ENCODE results near the gene USP40. TPM values are rescaled to one million over a fixed set of nuclear protein-coding genes. Genes with fewer than 3 reads are reported as not detected.

Gene USP40
- 16.9 TPM for polyA plus RNA-seq (2013, experiment 1 of 4)
- polyA plus RNA-seq (2013, experiment 2 of 4) = 19.7 TPM
- 13.2 TPM for polyA plus RNA-seq (2013, experiment 3 of 4)
- 17.8 TPM for polyA plus RNA-seq (2013, experiment 4 of 4)

GRCh38 chr2:233566141-233566956 is at the start of gene USP40:
Gene USP40 (minus strand): TSS chr2:233566782. CDS start chr2:233565554, 1,228 bp downstream.
- peak within 1 kb of the TSS; percentile 92 for H3K27ac ChIP-seq (ENCODE audit: insufficient read depth, low read depth, low read length, poor library complexity, severe bottlenecking)
- 1% methylated on average over 46 to 51 of the region's 51 CpGs for WGBS, 2 experiments
- H3K4me1 ChIP-seq (ENCODE audit: control insufficient read depth, insufficient read depth, low read length) = peaks cover 5% of the 10 kb centered on the region
- no peaks in the 10 kb centered on the region for H3K9me3 ChIP-seq (ENCODE audit: control insufficient read depth, low read length)
- no peaks in the 10 kb centered on the region for H3K36me3 ChIP-seq (ENCODE audit: control insufficient read depth, insufficient read depth, low read length)
- peak within 1 kb of the TSS; percentile 68 for H3K4me3 ChIP-seq (ENCODE audit: insufficient read depth, low read depth, low read length)
- no peaks in the 10 kb centered on the region for H3K27me3 ChIP-seq (ENCODE audit: control insufficient read depth, insufficient read depth, low read length, poor library complexity, severe bottlenecking)

GRCh38 chr2:233611284-233611683 is 44.7 kb upstream of the USP40 start:
- 88 to 91% methylated on average over 4 of the region's 4 CpGs for WGBS, 2 experiments
- no peaks in the 10 kb centered on the region for H3K36me3 ChIP-seq (ENCODE audit: control insufficient read depth, insufficient read depth, low read length)
- no peaks in the 10 kb centered on the region for H3K27me3 ChIP-seq (ENCODE audit: control insufficient read depth, insufficient read depth, low read length, poor library complexity, severe bottlenecking)
- no peaks in the 10 kb centered on the region for H3K4me1 ChIP-seq (ENCODE audit: control insufficient read depth, insufficient read depth, low read length)
- H3K27ac ChIP-seq (ENCODE audit: insufficient read depth, low read depth, low read length, poor library complexity, severe bottlenecking) = no peak overlapping the region
- H3K4me3 ChIP-seq (ENCODE audit: insufficient read depth, low read depth, low read length) = no peak overlapping the region
- no peaks in the 10 kb centered on the region for H3K9me3 ChIP-seq (ENCODE audit: control insufficient read depth, low read length)

GRCh38 chr2:233605680-233606079 is 39.1 kb upstream of the USP40 start:
- Histone ChIP-seq H3K27me3 (ENCODE audit: control insufficient read depth, insufficient read depth, low read length, poor library complexity, severe bottlenecking) (no peaks in the 10 kb centered on the region), H3K9me3 (ENCODE audit: control insufficient read depth, low read length) (no peaks in the 10 kb centered on the region), H3K36me3 (ENCODE audit: control insufficient read depth, insufficient read depth, low read length) (no peaks in the 10 kb centered on the region), H3K27ac (ENCODE audit: insufficient read depth, low read depth, low read length, poor library complexity, severe bottlenecking) (no peak overlapping the region), H3K4me3 (ENCODE audit: insufficient read depth, low read depth, low read length) (no peak overlapping the region), H3K4me1 (ENCODE audit: control insufficient read depth, insufficient read depth, low read length) (no peaks in the 10 kb centered on the region)
- WGBS, 2 experiments = 82 to 88% methylated on average over 1 of the region's 1 CpG

GRCh38 chr2:233604826-233605225 is 38.2 kb upstream of the USP40 start:
- no peaks in the 10 kb centered on the region for H3K9me3 ChIP-seq (ENCODE audit: control insufficient read depth, low read length)
- H3K27ac ChIP-seq (ENCODE audit: insufficient read depth, low read depth, low read length, poor library complexity, severe bottlenecking) = no peak overlapping the region
- no peak overlapping the region for H3K4me3 ChIP-seq (ENCODE audit: insufficient read depth, low read depth, low read length)
- H3K36me3 ChIP-seq (ENCODE audit: control insufficient read depth, insufficient read depth, low read length) = no peaks in the 10 kb centered on the region
- 89 to 92% methylated on average over 3 of the region's 3 CpGs for WGBS, 2 experiments
- no peaks in the 10 kb centered on the region for H3K4me1 ChIP-seq (ENCODE audit: control insufficient read depth, insufficient read depth, low read length)
- no peaks in the 10 kb centered on the region for H3K27me3 ChIP-seq (ENCODE audit: control insufficient read depth, insufficient read depth, low read length, poor library complexity, severe bottlenecking)

DNA sequence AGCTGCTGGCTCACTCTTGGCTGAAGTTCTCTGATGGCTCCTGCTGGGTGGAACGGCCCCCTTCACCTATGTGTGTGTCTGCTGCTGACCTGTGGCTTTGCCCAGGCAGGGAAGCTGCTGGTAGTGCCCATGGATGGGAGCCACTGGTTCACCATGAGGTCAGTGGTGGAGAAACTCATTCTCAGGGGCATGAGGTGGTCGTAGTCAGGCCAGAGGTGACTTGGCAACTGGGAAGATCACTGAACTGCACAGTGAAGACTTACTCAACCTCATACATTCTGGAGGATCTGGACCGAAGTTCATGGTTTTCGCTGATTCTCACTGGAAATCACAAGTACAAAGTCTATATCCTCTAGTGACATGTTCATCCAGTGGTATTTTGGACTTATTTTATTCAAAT is 36.9 kb upstream of the USP40 start:
- H3K4me3 ChIP-seq (ENCODE audit: insufficient read depth, low read depth, low read length) = no peak overlapping the region
- H3K27me3 ChIP-seq (ENCODE audit: control insufficient read depth, insufficient read depth, low read length, poor library complexity, severe bottlenecking) = no peaks in the 10 kb centered on the region
- H3K4me1 ChIP-seq (ENCODE audit: control insufficient read depth, insufficient read depth, low read length) = no peaks in the 10 kb centered on the region
- H3K36me3 ChIP-seq (ENCODE audit: control insufficient read depth, insufficient read depth, low read length) = no peaks in the 10 kb centered on the region
- no peaks in the 10 kb centered on the region for H3K9me3 ChIP-seq (ENCODE audit: control insufficient read depth, low read length)
- 93 to 95% methylated on average over 4 of the region's 4 CpGs for WGBS, 2 experiments
- H3K27ac ChIP-seq (ENCODE audit: insufficient read depth, low read depth, low read length, poor library complexity, severe bottlenecking) = no peak overlapping the region

- Histone ChIP-seq H3K36me3 (ENCODE audit: control insufficient read depth, insufficient read depth, low read length) (no peaks in the 10 kb centered on the region), H3K9me3 (ENCODE audit: control insufficient read depth, low read length) (no peaks in the 10 kb centered on the region), H3K27ac (ENCODE audit: insufficient read depth, low read depth, low read length, poor library complexity, severe bottlenecking) (no peak overlapping the region), H3K27me3 (ENCODE audit: control insufficient read depth, insufficient read depth, low read length, poor library complexity, severe bottlenecking) (no peaks in the 10 kb centered on the region), H3K4me1 (ENCODE audit: control insufficient read depth, insufficient read depth, low read length) (no peaks in the 10 kb centered on the region), H3K4me3 (ENCODE audit: insufficient read depth, low read depth, low read length) (no peak overlapping the region)
- WGBS, 2 experiments = 91 to 97% methylated on average over 1 of the region's 1 CpG
Observed at GRCh38 chr2:233602076-233602475, 35.5 kb upstream of the USP40 start.

GRCh38 chr2:233600386-233600785 is 33.8 kb upstream of the USP40 start:
- H3K27ac ChIP-seq (ENCODE audit: insufficient read depth, low read depth, low read length, poor library complexity, severe bottlenecking) = no peak overlapping the region
- H3K9me3 ChIP-seq (ENCODE audit: control insufficient read depth, low read length) = no peaks in the 10 kb centered on the region
- H3K4me3 ChIP-seq (ENCODE audit: insufficient read depth, low read depth, low read length) = no peak overlapping the region
- no peaks in the 10 kb centered on the region for H3K27me3 ChIP-seq (ENCODE audit: control insufficient read depth, insufficient read depth, low read length, poor library complexity, severe bottlenecking)
- WGBS, 2 experiments = 91 to 99% methylated on average over 2 of the region's 2 CpGs
- H3K4me1 ChIP-seq (ENCODE audit: control insufficient read depth, insufficient read depth, low read length) = no peaks in the 10 kb centered on the region
- H3K36me3 ChIP-seq (ENCODE audit: control insufficient read depth, insufficient read depth, low read length) = no peaks in the 10 kb centered on the region

DNA sequence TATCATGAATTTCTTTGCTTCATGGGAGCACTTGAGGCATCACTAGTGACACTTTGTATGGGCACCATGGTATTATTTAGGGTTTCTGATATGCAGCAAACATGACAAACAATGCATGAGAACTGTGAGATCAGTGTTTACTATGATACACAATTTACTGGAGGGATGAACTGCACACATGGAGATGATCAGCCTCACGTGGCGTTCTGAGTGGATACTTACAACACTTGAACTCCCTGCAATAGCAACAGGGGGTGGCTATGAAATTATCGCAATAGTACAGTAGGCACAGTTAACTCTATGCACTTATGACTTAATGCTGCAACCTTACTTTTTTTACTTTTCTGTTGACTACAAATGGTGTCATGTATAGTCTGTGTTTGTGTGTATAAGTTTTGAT is 32.4 kb upstream of the USP40 start:
- Histone ChIP-seq H3K36me3 (ENCODE audit: control insufficient read depth, insufficient read depth, low read length) (no peaks in the 10 kb centered on the region), H3K27ac (ENCODE audit: insufficient read depth, low read depth, low read length, poor library complexity, severe bottlenecking) (no peak overlapping the region), H3K4me1 (ENCODE audit: control insufficient read depth, insufficient read depth, low read length) (no peaks in the 10 kb centered on the region), H3K9me3 (ENCODE audit: control insufficient read depth, low read length) (no peaks in the 10 kb centered on the region), H3K27me3 (ENCODE audit: control insufficient read depth, insufficient read depth, low read length, poor library complexity, severe bottlenecking) (no peaks in the 10 kb centered on the region), H3K4me3 (ENCODE audit: insufficient read depth, low read depth, low read length) (no peak overlapping the region)
- 88 to 92% methylated on average over 3 of the region's 3 CpGs for WGBS, 2 experiments

GRCh38 chr2:233597522-233597921 is 30.9 kb upstream of the USP40 start:
- no peaks in the 10 kb centered on the region for H3K9me3 ChIP-seq (ENCODE audit: control insufficient read depth, low read length)
- no peaks in the 10 kb centered on the region for H3K4me1 ChIP-seq (ENCODE audit: control insufficient read depth, insufficient read depth, low read length)
- H3K4me3 ChIP-seq (ENCODE audit: insufficient read depth, low read depth, low read length) = no peak overlapping the region
- WGBS, 2 experiments = 100% methylated on average over 1 of the region's 1 CpG
- H3K27me3 ChIP-seq (ENCODE audit: control insufficient read depth, insufficient read depth, low read length, poor library complexity, severe bottlenecking) = no peaks in the 10 kb centered on the region
- H3K27ac ChIP-seq (ENCODE audit: insufficient read depth, low read depth, low read length, poor library complexity, severe bottlenecking) = no peak overlapping the region
- no peaks in the 10 kb centered on the region for H3K36me3 ChIP-seq (ENCODE audit: control insufficient read depth, insufficient read depth, low read length)

DNA sequence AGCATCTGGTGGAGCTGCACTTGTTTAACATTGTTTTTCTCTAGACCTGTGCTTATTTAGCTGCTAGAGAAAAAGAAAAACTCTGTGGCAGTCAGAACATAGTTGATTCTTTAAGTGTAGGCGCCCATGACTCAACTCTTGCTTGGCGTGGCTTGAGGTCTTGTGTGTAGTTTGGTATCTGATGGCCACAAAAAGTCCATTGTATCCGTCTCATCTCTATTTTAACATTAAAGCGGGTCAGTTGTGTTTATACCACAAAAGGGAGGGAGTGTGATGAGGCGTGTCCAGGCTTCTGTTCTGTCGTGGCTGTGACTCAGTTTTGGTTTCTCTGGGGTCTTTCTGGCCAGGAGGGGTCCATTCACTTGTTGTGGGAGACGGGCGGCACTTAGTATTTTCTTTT is 26.6 kb upstream of the USP40 start:
- Histone ChIP-seq H3K36me3 (ENCODE audit: control insufficient read depth, insufficient read depth, low read length) (no peaks in the 10 kb centered on the region), H3K9me3 (ENCODE audit: control insufficient read depth, low read length) (no peaks in the 10 kb centered on the region), H3K27ac (ENCODE audit: insufficient read depth, low read depth, low read length, poor library complexity, severe bottlenecking) (no peak overlapping the region), H3K4me1 (ENCODE audit: control insufficient read depth, insufficient read depth, low read length) (no peaks in the 10 kb centered on the region), H3K27me3 (ENCODE audit: control insufficient read depth, insufficient read depth, low read length, poor library complexity, severe bottlenecking) (no peaks in the 10 kb centered on the region), H3K4me3 (ENCODE audit: insufficient read depth, low read depth, low read length) (no peak overlapping the region)
- WGBS, 2 experiments = 84 to 87% methylated on average over 8 of the region's 8 CpGs

All from ectodermal cell (in vitro differentiated cells).